GM10847 (cell line): Measurements from ENCODE around the gene ATG13.

ENCODE experiments used
- POLR2A ChIP-seq: IDR thresholded peaks from 2 replicates; pipeline ENCODE4 v1.6.1; 2011; ENCODE audit not compliant: insufficient read length; ENCODE audit errors: extremely low read depth

The ATG13 gene

GRCh38 chr11:46706886-46707285, 89.5 kb downstream of the ATG13 start:
- TF ChIP-seq POLR2A, result no peak

DNA sequence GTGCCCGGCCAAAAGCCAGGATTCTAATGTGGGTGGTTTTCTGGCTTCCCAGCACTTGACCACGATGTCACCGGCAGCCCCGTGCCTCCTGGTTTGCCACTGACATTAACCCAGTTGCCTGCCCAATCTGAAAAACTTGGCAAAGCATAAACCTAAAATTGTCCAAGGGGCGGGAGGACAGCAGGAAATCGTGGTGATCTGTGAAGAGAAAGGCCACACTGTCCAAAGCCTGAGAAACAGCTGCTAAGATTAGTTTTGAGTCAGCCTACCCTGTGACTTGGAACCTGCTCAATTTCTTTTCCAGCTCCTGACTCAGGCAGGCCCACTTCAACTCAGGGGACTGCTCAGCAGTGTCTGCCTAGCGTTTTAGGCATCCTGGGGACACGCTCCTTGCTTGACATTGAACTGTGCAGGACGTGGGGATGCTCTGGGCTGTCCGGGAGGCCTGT, 93.5 kb downstream of the ATG13 start:
- TF ChIP-seq POLR2A, result no peak

DNA sequence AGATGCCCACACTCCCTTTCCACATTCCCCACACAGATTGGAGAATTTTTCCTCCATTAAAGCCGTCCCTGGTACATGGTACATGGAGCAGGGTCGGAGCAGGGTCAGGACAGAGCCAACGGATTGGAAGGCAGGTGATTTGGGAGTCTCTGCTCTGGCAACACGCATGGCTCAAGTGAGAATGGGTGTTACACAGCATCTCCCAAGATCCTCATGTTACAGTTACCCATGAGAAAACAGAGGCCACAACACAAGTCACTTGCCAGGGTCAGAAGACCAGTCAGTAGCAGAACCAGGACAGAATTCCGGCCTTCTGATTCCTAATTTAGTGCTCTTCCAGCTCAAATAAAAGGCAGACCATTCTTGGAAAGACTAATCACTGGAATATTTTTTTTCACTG, 94.0 kb downstream of the ATG13 start:
- no peak for TF ChIP-seq POLR2A

- no peak for TF ChIP-seq POLR2A
Observed at GRCh38 chr11:46712874-46713576, 95.7 kb downstream of the ATG13 start.

- no peak for TF ChIP-seq POLR2A
Observed at GRCh38 chr11:46718155-46719019, 101.0 kb downstream of the ATG13 start.

- no peak for TF ChIP-seq POLR2A
Observed at GRCh38 chr11:46719048-46719542, 101.7 kb downstream of the ATG13 start, which contains the start of gene F2. TSS of gene F2 (plus strand) at chr11:46719213. CDS start at chr11:46719236, 23 bp downstream.

DNA sequence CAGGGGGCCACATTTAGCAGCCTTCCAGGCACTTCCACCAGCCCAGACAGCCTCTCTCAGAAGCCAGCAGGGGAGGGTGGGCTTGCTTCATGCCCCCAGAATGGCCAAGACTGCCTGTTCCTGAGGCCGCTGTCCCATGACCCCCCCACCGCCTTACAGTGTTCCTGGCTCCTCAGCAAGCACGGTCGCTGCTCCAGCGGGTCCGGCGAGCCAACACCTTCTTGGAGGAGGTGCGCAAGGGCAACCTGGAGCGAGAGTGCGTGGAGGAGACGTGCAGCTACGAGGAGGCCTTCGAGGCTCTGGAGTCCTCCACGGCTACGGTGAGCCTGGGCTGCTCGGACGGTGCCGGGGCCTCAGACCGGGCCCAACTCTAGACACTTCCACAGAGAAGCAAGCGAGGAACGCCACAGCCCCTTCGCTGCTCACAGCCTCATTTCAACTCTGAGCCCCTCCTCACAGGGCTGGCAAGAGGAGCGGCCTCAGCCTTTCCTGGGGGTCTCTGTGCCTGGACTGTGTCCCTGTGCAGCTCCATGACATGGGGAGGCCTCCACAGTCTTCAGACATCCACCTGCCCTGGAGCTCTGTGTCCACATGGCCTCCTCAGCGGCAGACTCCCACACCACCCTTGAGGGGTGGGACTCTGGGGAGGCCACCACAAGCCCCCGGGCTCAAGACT, 102.3 kb downstream of the ATG13 start:
- TF ChIP-seq POLR2A, result no peak

DNA sequence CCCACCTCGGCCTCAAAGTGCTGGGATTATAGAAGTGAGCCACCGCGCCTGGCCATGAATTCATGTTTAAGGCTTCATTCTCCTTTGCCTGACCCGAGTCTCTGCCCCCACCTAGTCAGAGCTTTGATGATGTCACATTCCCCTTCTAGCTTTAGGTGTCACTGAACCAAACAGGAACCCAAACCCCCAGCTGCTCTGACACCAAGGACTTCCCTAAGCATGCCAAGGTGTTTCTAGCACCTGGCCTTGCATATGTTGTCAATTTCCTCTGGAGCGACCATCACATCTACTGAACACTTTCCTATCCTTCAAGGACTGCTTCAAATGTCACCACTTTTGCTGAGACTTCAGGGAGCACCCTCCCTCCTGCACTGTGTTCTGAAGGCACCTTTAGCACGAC, 103.9 kb downstream of the ATG13 start:
- no peak for TF ChIP-seq POLR2A

DNA sequence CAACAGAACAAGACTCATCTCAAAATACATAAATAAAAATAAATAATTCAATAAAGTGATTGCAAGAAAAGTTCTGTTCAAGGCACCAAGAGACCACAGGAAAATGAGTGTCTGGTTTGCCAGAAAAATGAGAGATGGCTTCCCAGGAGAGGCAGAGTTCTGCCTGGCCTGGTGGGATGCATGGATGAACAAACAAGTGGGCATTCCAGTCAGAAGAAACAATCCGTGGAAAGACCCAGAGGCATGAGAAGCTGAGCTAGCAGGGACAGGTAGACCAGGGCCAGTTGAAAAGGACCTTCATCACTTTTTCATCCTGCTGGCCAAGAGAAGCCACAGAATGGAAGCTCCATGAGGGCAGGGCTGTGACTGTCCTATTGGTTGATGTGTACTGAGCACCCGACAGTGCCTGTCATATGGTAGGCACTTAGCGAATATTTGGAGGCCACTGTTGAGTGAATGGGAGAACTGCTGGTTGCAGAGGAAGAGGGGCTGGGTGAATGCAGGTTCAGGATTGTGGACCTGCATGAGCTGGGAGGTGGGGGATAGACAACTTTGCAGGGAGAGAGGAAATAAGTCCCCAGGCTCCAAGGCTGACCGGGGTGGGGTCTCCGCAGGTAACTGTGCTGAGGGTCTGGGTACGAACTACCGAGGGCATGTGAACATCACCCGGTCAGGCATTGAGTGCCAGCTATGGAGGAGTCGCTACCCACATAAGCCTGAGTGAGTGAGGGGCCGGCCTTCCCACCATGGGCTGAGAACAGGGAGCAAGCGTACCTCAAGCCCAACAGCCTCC, 105.4 kb downstream of the ATG13 start:
- TF ChIP-seq POLR2A, result no peak

- TF ChIP-seq POLR2A, result no peak
Observed at GRCh38 chr11:46723359-46723680, 106.0 kb downstream of the ATG13 start.

- no peak for TF ChIP-seq POLR2A
Observed at GRCh38 chr11:46724088-46724487, 106.7 kb downstream of the ATG13 start.
